Neutrophil (primary cell): Measurements from ENCODE around the gene FLRT2.

Experiments
- H3K27ac ChIP-seq: fragments of 200-600 bp; sonication (generic); 2 replicates; pipeline ENCODE4 v1.5.1; 2016; ENCODE audit warnings: mild to moderate bottlenecking, moderate library complexity
- H3K27me3 ChIP-seq: fragments of 200-600 bp; sonication (generic); 2 replicates; pipeline ENCODE4 v1.6.0; 2016; ENCODE audit warnings: mild to moderate bottlenecking
- H3K36me3 ChIP-seq: fragments of 200-600 bp; sonication (generic); 2 replicates; pipeline ENCODE4 v1.5.1; 2017
- H3K4me1 ChIP-seq, 2 experiments: fragments of 200-600 bp in 1 of 2; sonication (generic) in 1 of 2; 1 replicate in 1 of 2; 2 replicates in 1 of 2; pipeline versions ENCODE4 v1.5.1 to v1.6.1; 2013 to 2016; ENCODE audit warnings: low read depth in 1 of 2, low read length in 1 of 2, mild to moderate bottlenecking in 1 of 2, moderate library complexity in 1 of 2; ENCODE audit not compliant: control insufficient read depth in 1 of 2, insufficient read depth in 1 of 2
- H3K4me3 ChIP-seq, 2 experiments: fragments of 200-600 bp in 1 of 2; sonication (generic) in 1 of 2; 1 replicate in 1 of 2; 2 replicates in 1 of 2; pipeline ENCODE4 v1.5.1; 2013 to 2016; ENCODE audit warnings: low read depth in 1 of 2, low read length in 1 of 2, mild to moderate bottlenecking in 1 of 2, moderate library complexity in 1 of 2
- H3K9me3 ChIP-seq: fragments of 200-600 bp; sonication (generic); 2 replicates; pipeline ENCODE4 v1.5.1; 2016
- CTCF ChIP-seq: fragments of 200-600 bp; sonication (generic); IDR thresholded peaks from 2 replicates; pipeline ENCODE4 v1.5.1; 2016; ENCODE audit warnings: antibody characterized with exemption

FLRT2 gene

GRCh38 chr14:85538636-85539035 lies 8.7 kb downstream of the FLRT2 start:
- Histone ChIP-seq H3K4me3 (no peak overlapping the region), H3K27ac (no peak overlapping the region)

GRCh38 chr14:85539510-85539909 lies 9.6 kb downstream of the FLRT2 start:
- Histone ChIP-seq H3K27me3 (peaks cover 42% of the 10 kb centered on the region), H3K27ac (no peak overlapping the region), H3K36me3 (no peaks in the 10 kb centered on the region), H3K4me1 (peaks cover under 1 to 2% of the 10 kb centered on the region in 2 experiments), H3K4me3 (no peak overlapping the region), H3K9me3 (no peaks in the 10 kb centered on the region)
- TF ChIP-seq CTCF: no peak

More at GRCh38 chr14:85538636-85539035, 8.7 kb downstream of the FLRT2 start:
- no peak for TF ChIP-seq CTCF
- H3K9me3 ChIP-seq: no peaks in the 10 kb centered on the region
- no peaks in the 10 kb centered on the region for H3K36me3 ChIP-seq
- peaks cover 51% of the 10 kb centered on the region for H3K27me3 ChIP-seq
- peaks cover 8 to 10% of the 10 kb centered on the region in 2 experiments for H3K4me1 ChIP-seq

GRCh38 chr14:85542623-85543022 lies 12.7 kb downstream of the FLRT2 start:
- Histone ChIP-seq H3K27ac (no peak overlapping the region), H3K9me3 (no peaks in the 10 kb centered on the region), H3K4me1 (no peaks in the 10 kb centered on the region), H3K36me3 (no peaks in the 10 kb centered on the region), H3K4me3 (no peak overlapping the region), H3K27me3 (peaks cover 11% of the 10 kb centered on the region)
- no peak for TF ChIP-seq CTCF

- H3K4me1 ChIP-seq: no peaks in the 10 kb centered on the region
- H3K27ac ChIP-seq: no peak overlapping the region
- no peak overlapping the region for H3K4me3 ChIP-seq
- no peaks in the 10 kb centered on the region for H3K36me3 ChIP-seq
- no peaks in the 10 kb centered on the region for H3K9me3 ChIP-seq
- H3K27me3 ChIP-seq: no peaks in the 10 kb centered on the region
- no peak for TF ChIP-seq CTCF
These were observed 15.8 kb downstream of the FLRT2 start for GRCh38 chr14:85545738-85546137.

GRCh38 chr14:85546390-85546789 lies 16.4 kb downstream of the FLRT2 start:
- H3K36me3 ChIP-seq: no peaks in the 10 kb centered on the region
- no peaks in the 10 kb centered on the region for H3K27me3 ChIP-seq
- H3K4me3 ChIP-seq: no peak overlapping the region
- no peaks in the 10 kb centered on the region for H3K9me3 ChIP-seq
- TF ChIP-seq CTCF: no peak
- no peaks in the 10 kb centered on the region for H3K4me1 ChIP-seq
- no peak overlapping the region for H3K27ac ChIP-seq

GRCh38 chr14:85549697-85550096 lies 19.8 kb downstream of the FLRT2 start:
- H3K4me1 ChIP-seq: no peaks in the 10 kb centered on the region
- TF ChIP-seq CTCF: no peak
- no peaks in the 10 kb centered on the region for H3K27me3 ChIP-seq
- H3K9me3 ChIP-seq: no peaks in the 10 kb centered on the region
- H3K4me3 ChIP-seq: no peak overlapping the region
- H3K27ac ChIP-seq: no peak overlapping the region
- no peaks in the 10 kb centered on the region for H3K36me3 ChIP-seq
